ENCODE measurements around the gene RNF207. TPM values are rescaled to one million over a fixed set of nuclear protein-coding genes. Genes with fewer than 3 reads are reported as not detected.

RNF207 gene
- polyA plus RNA-seq, 3 donors, result 0.10 to 7.7 TPM; not detected in 1

GRCh38 chr1:6157528-6158174 is 48.3 kb upstream of the RNF207 start:
- no peak overlapping the region for H3K4me3 ChIP-seq (replicated peaks in 1 of 3; ENCODE audit: low read depth in 2 of 3, low read length in 3 of 3)
- WGBS (ENCODE audit: insufficient coverage), result 85% methylated on average over 15 of the region's 15 CpGs
- DNase-seq, result no peak
- no peaks in the 10 kb centered on the region for H3K9me3 ChIP-seq (replicated peaks in 1 of 2; ENCODE audit: control insufficient read depth in 1 of 2, insufficient read depth in 1 of 2, low read length in 2 of 2)
- no peaks in the 10 kb centered on the region for H3K79me2 ChIP-seq (ENCODE audit: insufficient read depth, low read length)
- no peaks in the 10 kb centered on the region for H3K36me3 ChIP-seq (replicated peaks in 1 of 2; ENCODE audit: control insufficient read depth in 1 of 2, insufficient read depth in 2 of 2, low read length in 2 of 2)
- H3K27me3 ChIP-seq (ENCODE audit: control insufficient read depth in 2 of 2, insufficient read depth in 2 of 2, low read length in 2 of 2), result no peaks in the 10 kb centered on the region
- H2AFZ ChIP-seq (ENCODE audit: insufficient read depth, low read depth, low read length, poor library complexity, severe bottlenecking), result no peak overlapping the region
- Mint-ChIP-seq H3K27ac (no peak overlapping the region), H3K4me3 (no peak overlapping the region), H3K36me3 (no peaks in the 10 kb centered on the region), H3K9me3 (no peaks in the 10 kb centered on the region), H3K4me1 (peaks cover 2% of the 10 kb centered on the region), H3K27me3 (ENCODE audit: low read depth in 3 of 3) (peaks cover 17 to 21% (median 21%) of the 10 kb centered on the region in 3 donors)
- intact Hi-C loops (cut with micrococcal nuclease), result no loop called here
- TF ChIP-seq, protein P1, sequence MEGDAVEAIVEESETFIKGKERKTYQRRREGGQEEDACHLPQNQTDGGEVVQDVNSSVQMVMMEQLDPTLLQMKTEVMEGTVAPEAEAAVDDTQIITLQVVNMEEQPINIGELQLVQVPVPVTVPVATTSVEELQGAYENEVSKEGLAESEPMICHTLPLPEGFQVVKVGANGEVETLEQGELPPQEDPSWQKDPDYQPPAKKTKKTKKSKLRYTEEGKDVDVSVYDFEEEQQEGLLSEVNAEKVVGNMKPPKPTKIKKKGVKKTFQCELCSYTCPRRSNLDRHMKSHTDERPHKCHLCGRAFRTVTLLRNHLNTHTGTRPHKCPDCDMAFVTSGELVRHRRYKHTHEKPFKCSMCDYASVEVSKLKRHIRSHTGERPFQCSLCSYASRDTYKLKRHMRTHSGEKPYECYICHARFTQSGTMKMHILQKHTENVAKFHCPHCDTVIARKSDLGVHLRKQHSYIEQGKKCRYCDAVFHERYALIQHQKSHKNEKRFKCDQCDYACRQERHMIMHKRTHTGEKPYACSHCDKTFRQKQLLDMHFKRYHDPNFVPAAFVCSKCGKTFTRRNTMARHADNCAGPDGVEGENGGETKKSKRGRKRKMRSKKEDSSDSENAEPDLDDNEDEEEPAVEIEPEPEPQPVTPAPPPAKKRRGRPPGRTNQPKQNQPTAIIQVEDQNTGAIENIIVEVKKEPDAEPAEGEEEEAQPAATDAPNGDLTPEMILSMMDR (IDR thresholded peaks at IDR 0.05), result no peak
- peaks cover 0 to 5% of the 10 kb centered on the region in 2 donors for H3K4me1 ChIP-seq (ENCODE audit: control insufficient read depth in 1 of 2, insufficient read depth in 2 of 2, low read length in 2 of 2)
- no peak overlapping the region for H3K4me2 ChIP-seq (replicated peaks; ENCODE audit: extremely low read depth, low read length, poor library complexity, severe bottlenecking)
- no peak overlapping the region for H3K9ac ChIP-seq (ENCODE audit: insufficient read depth, low read length, poor library complexity, severe bottlenecking)
- no peaks in the 10 kb centered on the region for H4K20me1 ChIP-seq (ENCODE audit: insufficient read depth, low read length)
- H3K27ac ChIP-seq (ENCODE audit: low read depth in 1 of 2, low read length in 2 of 2), result no peak overlapping the region

DNA sequence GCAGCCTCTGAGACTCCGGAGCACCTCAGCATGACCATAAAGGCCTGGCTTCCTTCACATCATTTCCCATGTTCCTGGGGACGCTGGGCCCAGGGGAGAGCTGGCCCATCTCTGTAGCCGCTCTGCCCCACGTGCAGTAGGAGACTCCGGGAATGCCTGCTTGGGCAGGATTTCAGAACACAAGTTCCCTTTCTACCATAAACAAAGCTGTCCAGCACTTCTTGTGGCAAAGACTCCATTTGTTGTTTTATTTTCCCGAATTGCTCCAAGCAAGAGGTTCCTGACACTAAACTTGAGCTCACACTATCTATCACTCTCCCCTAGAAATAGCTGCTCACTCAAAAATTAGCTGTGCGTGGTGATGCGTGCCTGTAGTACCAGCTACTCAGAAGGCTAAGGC is 47.7 kb upstream of the RNF207 start:
- Mint-ChIP-seq H3K27ac (no peak overlapping the region), H3K36me3 (no peaks in the 10 kb centered on the region), H3K4me3 (no peak overlapping the region), H3K4me1 (peaks cover 2% of the 10 kb centered on the region), H3K27me3 (ENCODE audit: low read depth in 3 of 3) (peaks cover 17 to 23% (median 22%) of the 10 kb centered on the region in 3 donors), H3K9me3 (no peaks in the 10 kb centered on the region)
- H3K27me3 ChIP-seq (ENCODE audit: control insufficient read depth in 2 of 2, insufficient read depth in 2 of 2, low read length in 2 of 2), result no peaks in the 10 kb centered on the region
- no peak for DNase-seq
- H3K9me3 ChIP-seq (replicated peaks in 1 of 2; ENCODE audit: control insufficient read depth in 1 of 2, insufficient read depth in 1 of 2, low read length in 2 of 2), result no peaks in the 10 kb centered on the region
- H3K9ac ChIP-seq (ENCODE audit: insufficient read depth, low read length, poor library complexity, severe bottlenecking), result no peak overlapping the region
- H4K20me1 ChIP-seq (ENCODE audit: insufficient read depth, low read length), result no peaks in the 10 kb centered on the region
- 86% methylated on average over 7 of the region's 8 CpGs for WGBS (ENCODE audit: insufficient coverage)
- H3K4me1 ChIP-seq (ENCODE audit: control insufficient read depth in 1 of 2, insufficient read depth in 2 of 2, low read length in 2 of 2), result peaks cover 0 to 5% of the 10 kb centered on the region in 2 donors
- intact Hi-C loops (cut with micrococcal nuclease), result no loop called here
- H3K79me2 ChIP-seq (ENCODE audit: insufficient read depth, low read length), result no peaks in the 10 kb centered on the region
- no peak overlapping the region for H3K4me3 ChIP-seq (replicated peaks in 1 of 3; ENCODE audit: low read depth in 2 of 3, low read length in 3 of 3)
- no peak overlapping the region for H3K27ac ChIP-seq (ENCODE audit: low read depth in 1 of 2, low read length in 2 of 2)
- H3K4me2 ChIP-seq (replicated peaks; ENCODE audit: extremely low read depth, low read length, poor library complexity, severe bottlenecking), result no peak overlapping the region
- no peaks in the 10 kb centered on the region for H3K36me3 ChIP-seq (replicated peaks in 1 of 2; ENCODE audit: control insufficient read depth in 1 of 2, insufficient read depth in 2 of 2, low read length in 2 of 2)
- no peak overlapping the region for H2AFZ ChIP-seq (ENCODE audit: insufficient read depth, low read depth, low read length, poor library complexity, severe bottlenecking)
- TF ChIP-seq, protein P1 (IDR thresholded peaks at IDR 0.05), result no peak
